Activated T-helper 17 cell treated with anti-CD3 and anti-CD28 coated beads, Interleukin-2, amount 50 U/mL, for 72 hours (primary cell): ENCODE data around the gene PTPRN2. TPM values are rescaled to one million over a fixed set of nuclear protein-coding genes. Genes with fewer than 3 reads are reported as not detected.

Source experiments
- ATAC-seq: fragments of 150-1000 bp; cut with Tn5 transposase; replicated peaks from 2 replicates; pipeline ENCODE4 v1.10.0; 2021; ENCODE audit warnings: mild to moderate bottlenecking, moderate library complexity
- H3K27ac Mint-ChIP-seq: one replicate; pipeline ENCODE4 v1.8.0; 2022; ENCODE audit warnings: mixed read lengths
- H3K27me3 Mint-ChIP-seq: one replicate; pipeline ENCODE4 v1.8.0; 2022; ENCODE audit warnings: mixed read lengths
- H3K36me3 Mint-ChIP-seq: one replicate; pipeline ENCODE4 v1.8.0; 2022; ENCODE audit warnings: low read depth, mild to moderate bottlenecking, mixed read lengths
- H3K4me1 Mint-ChIP-seq: one replicate; pipeline ENCODE4 v1.8.0; 2022; ENCODE audit warnings: mixed read lengths
- H3K4me3 Mint-ChIP-seq: one replicate; pipeline ENCODE4 v1.8.0; 2022; ENCODE audit warnings: mild to moderate bottlenecking, mixed read lengths
- H3K9me3 Mint-ChIP-seq: one replicate; pipeline ENCODE4 v1.8.0; 2022; ENCODE audit warnings: mixed read lengths
- total RNA-seq, 2 donors: library from RNA; stranded (reverse); gene quantifications; one replicate each; pipeline ENCODE4 v1.2.3, GENCODE V29; 2022

Gene PTPRN2
- total RNA-seq, 2 donors from 2014 or later = 0.48 to 1.4 TPM

DNA sequence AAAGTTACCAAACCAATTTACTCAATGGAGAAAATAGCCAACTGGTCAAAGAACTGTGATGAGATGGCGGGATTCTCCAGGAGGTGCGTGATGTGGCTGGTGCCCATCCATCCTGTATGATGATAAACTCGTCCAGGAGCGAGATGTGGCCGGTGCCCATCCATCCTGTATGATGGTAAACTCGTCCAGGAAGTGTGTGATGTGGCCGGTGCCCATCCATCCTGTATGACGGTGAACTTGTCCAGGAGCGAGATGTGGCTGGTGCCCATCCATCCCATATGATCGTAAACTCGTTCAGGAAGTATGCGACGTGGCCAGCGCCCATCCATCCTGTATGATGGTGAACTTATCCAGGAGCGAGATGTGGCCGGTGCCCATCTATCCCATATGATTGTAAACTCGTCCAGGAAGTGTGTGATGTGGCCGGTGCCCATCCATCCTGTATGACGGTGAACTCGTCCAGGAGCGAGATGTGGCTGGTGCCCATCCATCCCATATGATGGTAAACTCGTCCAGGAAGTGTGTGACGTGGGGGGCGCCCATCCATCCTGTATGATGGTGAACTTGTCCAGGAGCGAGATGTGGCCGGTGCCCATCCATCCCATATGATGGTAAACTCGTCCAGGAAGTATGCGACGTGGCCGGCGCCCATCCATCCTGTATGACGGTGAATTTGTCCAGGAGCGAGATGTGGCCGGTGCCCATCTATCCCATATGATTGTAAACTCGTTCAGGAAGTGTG is 754.6 kb downstream of the PTPRN2 start:
- Mint-ChIP-seq H3K4me1 (peaks cover 9% of the 10 kb centered on the region), H3K27me3 (peaks cover 4% of the 10 kb centered on the region), H3K36me3 (no peaks in the 10 kb centered on the region), H3K27ac (no peak overlapping the region), H3K4me3 (no peak overlapping the region), H3K9me3 (no peaks in the 10 kb centered on the region)
- ATAC-seq = no peak

DNA sequence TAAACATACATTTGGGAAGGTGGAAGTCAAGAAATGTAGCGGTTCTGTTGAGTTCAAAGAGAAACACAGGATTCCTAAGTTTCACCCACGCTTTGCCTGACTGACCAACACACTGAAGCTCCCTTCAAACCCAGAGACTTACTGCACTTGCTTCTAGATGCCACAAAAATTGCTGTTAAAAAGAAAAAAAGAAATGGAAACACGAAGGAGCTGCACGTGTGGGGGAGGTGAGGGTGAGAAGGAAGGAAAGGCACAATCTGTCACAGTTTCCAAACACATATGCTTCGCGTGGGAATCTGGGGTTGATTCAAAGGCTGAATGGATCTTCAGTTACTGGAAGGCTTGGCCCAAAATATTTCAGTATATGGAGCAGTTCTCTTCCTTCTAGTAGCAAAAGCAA is 755.2 kb downstream of the PTPRN2 start:
- no peak for ATAC-seq
- Mint-ChIP-seq H3K4me1 (peaks cover 9% of the 10 kb centered on the region), H3K4me3 (no peak overlapping the region), H3K9me3 (no peaks in the 10 kb centered on the region), H3K27me3 (peaks cover 4% of the 10 kb centered on the region), H3K36me3 (no peaks in the 10 kb centered on the region), H3K27ac (no peak overlapping the region)

DNA sequence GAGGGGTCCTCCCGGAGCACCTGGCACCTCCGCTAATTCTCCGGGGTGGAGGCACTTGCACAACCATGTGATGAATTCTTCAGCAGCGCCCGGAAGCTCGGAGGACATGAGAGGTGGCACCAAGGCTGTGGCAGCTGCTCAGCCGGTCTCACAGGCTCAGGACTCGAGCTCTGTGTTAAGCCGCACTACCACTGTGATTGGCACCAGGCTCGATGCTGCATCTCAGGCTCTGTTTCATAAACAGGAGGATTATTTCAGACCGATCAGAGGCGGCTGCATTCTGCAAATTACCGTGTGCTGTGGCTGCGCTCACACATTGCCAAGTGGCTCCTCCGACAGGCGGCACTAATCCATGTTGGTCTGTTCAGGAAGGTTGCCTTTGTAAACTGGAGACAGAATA is 755.6 kb downstream of the PTPRN2 start:
- peaks cover 9% of the 10 kb centered on the region for H3K4me1 Mint-ChIP-seq
- no peak overlapping the region for H3K4me3 Mint-ChIP-seq
- no peak for ATAC-seq
- peaks cover 4% of the 10 kb centered on the region for H3K27me3 Mint-ChIP-seq
- H3K9me3 Mint-ChIP-seq = no peaks in the 10 kb centered on the region
- H3K36me3 Mint-ChIP-seq = no peaks in the 10 kb centered on the region
- no peak overlapping the region for H3K27ac Mint-ChIP-seq

DNA sequence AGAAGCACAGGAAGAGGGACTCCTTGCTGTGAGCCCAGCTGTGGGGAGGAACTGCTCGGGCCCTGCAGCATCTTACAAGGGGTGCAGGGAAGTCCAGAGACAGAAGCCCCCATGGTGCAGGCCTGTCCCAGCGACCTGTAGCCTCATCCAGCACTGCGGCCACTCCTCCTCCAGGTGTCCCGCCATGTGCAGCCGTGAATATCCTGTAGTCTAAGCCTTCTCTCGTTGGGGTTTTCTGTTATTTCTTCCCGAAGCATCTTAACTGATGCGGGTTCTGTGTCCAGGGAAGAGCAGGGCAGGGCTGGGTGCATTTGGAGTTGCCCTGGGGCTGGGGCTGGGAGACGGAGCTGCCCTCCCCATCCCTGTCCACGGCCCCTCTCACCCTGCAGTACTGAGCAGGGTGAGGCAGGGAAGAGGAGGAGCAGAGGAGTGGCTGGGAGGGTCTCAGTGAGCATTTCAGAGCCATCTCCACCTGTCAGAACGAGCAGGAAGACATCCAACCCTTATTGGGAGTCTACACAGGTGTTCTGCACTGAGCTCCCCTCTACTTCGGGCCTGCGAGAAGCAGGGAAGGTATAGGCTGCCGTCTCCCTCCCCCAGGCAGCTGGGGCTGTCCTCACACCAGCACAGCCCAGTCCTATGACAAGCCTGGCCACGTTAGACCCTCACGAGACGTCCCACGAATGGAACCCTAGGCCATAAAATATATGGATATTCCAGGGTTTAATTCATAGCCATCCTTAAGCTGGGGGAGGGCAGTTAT is 756.3 kb downstream of the PTPRN2 start:
- no peaks in the 10 kb centered on the region for H3K9me3 Mint-ChIP-seq
- H3K27ac Mint-ChIP-seq = no peak overlapping the region
- H3K4me3 Mint-ChIP-seq = no peak overlapping the region
- peaks cover 4% of the 10 kb centered on the region for H3K27me3 Mint-ChIP-seq
- H3K4me1 Mint-ChIP-seq = peaks cover 9% of the 10 kb centered on the region
- no peaks in the 10 kb centered on the region for H3K36me3 Mint-ChIP-seq
- ATAC-seq = no peak

DNA sequence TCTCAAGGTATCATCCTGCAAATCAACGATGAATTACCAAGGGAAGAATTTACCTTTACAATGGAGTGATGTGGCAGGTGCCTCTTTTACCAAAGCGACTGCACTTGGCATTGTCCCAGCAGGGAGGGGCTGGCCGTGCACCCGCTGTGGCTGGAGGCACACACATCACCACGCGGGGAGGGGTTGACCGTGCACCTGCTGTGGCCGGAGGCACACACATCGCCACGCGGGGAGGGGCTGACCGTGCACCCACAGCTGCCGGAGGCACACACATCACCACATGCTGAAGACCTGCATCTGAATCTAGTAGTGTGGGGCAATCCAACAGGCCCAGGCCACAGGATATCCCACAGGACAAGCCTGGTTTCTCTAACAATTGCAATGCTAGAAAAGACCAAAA is 757.3 kb downstream of the PTPRN2 start:
- ATAC-seq = no peak
- Mint-ChIP-seq H3K4me1 (peaks cover 7% of the 10 kb centered on the region), H3K36me3 (no peaks in the 10 kb centered on the region), H3K27me3 (peaks cover 4% of the 10 kb centered on the region), H3K9me3 (no peaks in the 10 kb centered on the region), H3K27ac (no peak overlapping the region), H3K4me3 (no peak overlapping the region)

DNA sequence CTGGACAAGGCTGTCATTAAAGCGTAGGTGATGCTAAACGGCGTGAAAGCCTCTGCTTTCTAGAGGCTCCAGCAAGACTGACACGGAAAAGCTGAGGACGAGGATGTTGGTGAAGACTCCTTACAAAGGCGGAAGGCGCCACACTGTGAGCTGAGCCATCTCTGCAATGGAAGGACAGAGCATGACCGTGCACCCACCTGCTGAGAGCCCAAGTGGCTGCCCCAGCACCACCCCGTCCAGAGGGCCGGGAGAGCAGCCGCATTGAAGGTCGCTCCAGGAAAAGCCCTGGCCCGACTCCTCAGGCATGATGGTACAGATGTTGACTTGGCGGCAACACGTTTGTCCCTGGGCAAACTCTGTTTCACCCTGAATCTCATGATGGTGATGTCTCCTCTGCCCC is 758.1 kb downstream of the PTPRN2 start:
- H3K4me1 Mint-ChIP-seq = peaks cover 4% of the 10 kb centered on the region
- no peaks in the 10 kb centered on the region for H3K9me3 Mint-ChIP-seq
- no peaks in the 10 kb centered on the region for H3K36me3 Mint-ChIP-seq
- peaks cover 4% of the 10 kb centered on the region for H3K27me3 Mint-ChIP-seq
- no peak overlapping the region for H3K4me3 Mint-ChIP-seq
- ATAC-seq = no peak
- no peak overlapping the region for H3K27ac Mint-ChIP-seq

DNA sequence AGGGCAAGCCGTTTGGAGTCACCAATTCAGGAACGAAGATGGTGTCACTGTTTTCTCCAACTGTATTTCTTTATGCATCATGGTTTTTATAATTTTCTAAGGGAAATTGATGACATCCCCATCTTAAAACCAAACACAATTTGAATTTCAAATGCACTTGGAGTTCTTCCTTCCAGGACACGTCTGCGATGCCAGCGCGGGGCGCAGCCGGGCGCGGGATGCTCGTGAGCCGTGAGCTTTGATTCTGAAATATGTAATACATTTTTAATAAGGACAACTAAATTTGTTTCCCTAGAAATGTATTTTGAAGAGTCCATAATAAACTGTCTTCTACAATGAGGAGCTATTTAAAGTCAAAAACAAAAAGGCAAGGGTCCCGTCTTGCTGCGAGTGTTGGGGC is 758.7 kb downstream of the PTPRN2 start:
- Mint-ChIP-seq H3K4me1 (peaks cover 4% of the 10 kb centered on the region), H3K36me3 (no peaks in the 10 kb centered on the region), H3K4me3 (no peak overlapping the region), H3K9me3 (no peaks in the 10 kb centered on the region), H3K27ac (no peak overlapping the region), H3K27me3 (peaks cover 4% of the 10 kb centered on the region)
- no peak for ATAC-seq

DNA sequence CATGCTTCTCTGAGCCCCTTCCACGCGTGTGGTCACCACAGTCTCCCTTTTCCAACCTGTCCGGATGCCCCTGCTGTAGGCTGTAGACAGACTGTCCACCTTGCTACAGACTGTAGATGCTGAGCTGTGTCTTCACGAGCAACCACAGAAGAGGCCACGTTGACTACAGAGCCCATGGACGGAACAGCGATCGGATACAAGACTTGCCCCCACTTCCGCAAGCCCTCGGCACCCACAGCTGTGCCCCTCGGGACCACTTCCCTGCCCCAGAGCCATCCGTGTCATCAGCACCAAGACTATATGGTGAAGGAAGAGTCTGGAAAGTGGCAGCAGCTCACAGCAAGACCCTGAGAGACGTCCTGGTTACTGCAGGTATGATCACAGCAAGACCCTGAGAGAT is 759.4 kb downstream of the PTPRN2 start:
- no peak for ATAC-seq
- no peaks in the 10 kb centered on the region for H3K9me3 Mint-ChIP-seq
- no peak overlapping the region for H3K27ac Mint-ChIP-seq
- H3K4me1 Mint-ChIP-seq = peaks cover 4% of the 10 kb centered on the region
- no peaks in the 10 kb centered on the region for H3K36me3 Mint-ChIP-seq
- no peak overlapping the region for H3K4me3 Mint-ChIP-seq
- peaks cover 4% of the 10 kb centered on the region for H3K27me3 Mint-ChIP-seq

DNA sequence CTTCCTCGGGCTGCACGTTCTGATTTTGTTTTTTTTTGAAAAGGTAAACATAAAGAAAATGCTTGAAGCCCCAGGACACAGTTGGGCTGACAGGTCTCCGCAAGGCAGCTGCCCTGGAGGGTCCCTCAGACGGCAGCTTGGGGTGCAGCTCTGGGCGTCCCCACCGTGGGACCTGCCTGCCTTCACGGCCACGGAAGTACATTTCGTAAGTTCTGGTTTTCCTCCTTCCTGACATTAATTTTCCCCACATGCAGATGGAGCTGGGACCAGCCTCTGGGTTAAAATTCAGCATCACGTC is 759.8 kb downstream of the PTPRN2 start:
- no peaks in the 10 kb centered on the region for H3K9me3 Mint-ChIP-seq
- H3K36me3 Mint-ChIP-seq = no peaks in the 10 kb centered on the region
- no peak overlapping the region for H3K27ac Mint-ChIP-seq
- H3K4me1 Mint-ChIP-seq = peaks cover 4% of the 10 kb centered on the region
- no peak for ATAC-seq
- H3K27me3 Mint-ChIP-seq = peaks cover 4% of the 10 kb centered on the region
- H3K4me3 Mint-ChIP-seq = no peak overlapping the region

DNA sequence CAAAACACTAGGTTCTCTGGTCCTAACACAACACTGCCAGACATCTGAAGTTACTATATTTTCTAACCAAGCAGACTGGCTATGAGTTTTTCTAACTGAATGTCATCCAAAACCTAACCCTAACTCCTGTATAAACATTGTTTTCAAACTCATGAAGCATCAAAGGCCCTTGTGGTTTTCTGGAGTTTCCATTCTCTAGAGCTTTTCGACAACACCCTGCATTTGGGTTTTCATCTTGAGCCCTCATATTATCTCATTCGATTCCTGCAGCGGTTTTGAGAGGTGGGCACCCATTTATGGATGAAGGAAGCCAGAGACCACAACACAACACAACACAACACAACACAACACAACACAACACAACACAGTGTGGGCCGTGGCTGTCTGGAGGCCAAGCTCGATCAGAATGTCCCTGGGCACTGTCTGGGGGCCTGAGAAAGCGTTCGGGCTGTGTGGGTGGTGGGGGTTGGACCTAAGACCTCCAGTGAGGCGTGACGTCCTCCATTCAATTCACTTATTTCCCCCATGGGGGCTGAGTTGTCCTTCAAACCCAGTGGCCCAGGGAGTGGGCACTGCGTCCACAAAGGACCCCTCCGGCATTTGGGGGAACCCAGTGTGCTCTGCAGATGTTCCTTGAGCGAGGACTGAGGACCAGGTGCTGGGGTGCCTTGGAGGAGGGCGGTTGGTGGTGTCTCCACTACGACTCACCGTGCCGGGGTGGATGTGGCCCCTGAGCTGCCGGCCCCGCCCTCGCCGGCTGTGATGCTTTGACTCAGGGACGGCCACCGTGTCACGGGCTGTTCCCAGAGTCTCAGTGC is 760.4 kb downstream of the PTPRN2 start:
- no peaks in the 10 kb centered on the region for H3K9me3 Mint-ChIP-seq
- H3K4me3 Mint-ChIP-seq = peak overlapping the region; percentile 24
- peak; percentile 53 for ATAC-seq

DNA sequence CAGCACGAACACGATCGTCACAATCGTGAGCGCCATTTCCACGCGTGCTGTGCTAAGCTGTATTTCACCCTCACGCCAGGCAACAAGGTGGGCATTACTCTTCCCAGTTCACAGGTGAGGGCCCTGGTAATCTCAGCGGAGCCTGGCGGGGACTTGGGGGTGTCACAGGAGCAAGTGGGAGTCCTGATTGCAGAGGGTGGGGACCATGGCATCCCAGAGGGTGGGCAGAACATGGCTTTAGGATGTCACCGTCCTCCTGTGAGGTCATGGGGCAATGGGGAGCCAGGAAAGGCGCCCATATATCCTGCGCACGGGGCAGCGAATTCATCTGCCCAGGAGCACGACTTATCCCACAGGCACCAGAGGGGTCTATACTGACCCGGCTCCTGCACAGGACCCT is 761.1 kb downstream of the PTPRN2 start:
- no peaks in the 10 kb centered on the region for H3K4me1 Mint-ChIP-seq
- no peak overlapping the region for H3K4me3 Mint-ChIP-seq
- no peak for ATAC-seq
- H3K9me3 Mint-ChIP-seq = no peaks in the 10 kb centered on the region
- no peaks in the 10 kb centered on the region for H3K27me3 Mint-ChIP-seq
- no peak overlapping the region for H3K27ac Mint-ChIP-seq
- H3K36me3 Mint-ChIP-seq = no peaks in the 10 kb centered on the region

More for the DNA sequence above, 760.4 kb downstream of the PTPRN2 start:
- Mint-ChIP-seq H3K27ac (no peak overlapping the region), H3K36me3 (no peaks in the 10 kb centered on the region), H3K27me3 (peaks cover under 1% of the 10 kb centered on the region), H3K4me1 (peaks cover 1% of the 10 kb centered on the region)

DNA sequence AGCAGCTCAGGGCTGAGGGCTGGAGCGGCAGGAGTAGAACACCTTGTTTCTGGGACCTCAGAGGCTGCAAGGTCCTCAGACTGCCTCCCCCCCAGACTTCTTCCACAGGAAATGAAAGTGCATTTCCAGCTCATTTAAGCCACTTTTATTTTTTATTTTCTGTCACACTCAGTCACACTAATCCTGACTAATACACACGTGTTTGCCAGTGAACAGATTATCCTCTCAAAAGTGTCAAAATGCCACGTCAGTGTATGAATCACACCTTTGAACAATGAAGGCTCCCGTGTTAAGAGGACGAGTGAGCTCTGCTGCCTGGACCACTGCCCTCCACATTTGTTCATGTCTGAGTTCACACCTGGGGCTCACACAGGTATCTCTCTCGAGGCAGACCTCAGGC is 762.3 kb downstream of the PTPRN2 start:
- peak; percentile 80 for ATAC-seq
- Mint-ChIP-seq H3K27me3 (no peaks in the 10 kb centered on the region), H3K4me3 (peak overlapping the region; percentile 19), H3K36me3 (no peaks in the 10 kb centered on the region), H3K9me3 (no peaks in the 10 kb centered on the region), H3K4me1 (no peaks in the 10 kb centered on the region), H3K27ac (no peak overlapping the region)

DNA sequence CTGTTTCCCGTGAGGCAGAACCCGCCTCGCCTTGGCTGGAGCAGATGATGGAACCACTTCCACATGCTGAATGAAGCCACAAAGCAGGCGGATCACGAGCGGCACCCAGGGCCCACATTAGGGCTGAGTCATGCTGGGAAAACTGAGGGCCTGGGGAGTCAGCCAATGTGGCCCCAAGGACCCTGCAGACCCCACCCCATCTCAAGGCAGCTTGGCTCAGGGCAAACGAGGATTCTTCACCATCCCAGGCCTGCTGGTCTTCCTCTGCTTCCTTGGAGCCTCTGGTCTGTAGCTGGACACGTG is 762.9 kb downstream of the PTPRN2 start:
- Mint-ChIP-seq H3K4me1 (no peaks in the 10 kb centered on the region), H3K27me3 (no peaks in the 10 kb centered on the region), H3K36me3 (no peaks in the 10 kb centered on the region), H3K4me3 (no peak overlapping the region), H3K9me3 (no peaks in the 10 kb centered on the region), H3K27ac (no peak overlapping the region)
- ATAC-seq = no peak

DNA sequence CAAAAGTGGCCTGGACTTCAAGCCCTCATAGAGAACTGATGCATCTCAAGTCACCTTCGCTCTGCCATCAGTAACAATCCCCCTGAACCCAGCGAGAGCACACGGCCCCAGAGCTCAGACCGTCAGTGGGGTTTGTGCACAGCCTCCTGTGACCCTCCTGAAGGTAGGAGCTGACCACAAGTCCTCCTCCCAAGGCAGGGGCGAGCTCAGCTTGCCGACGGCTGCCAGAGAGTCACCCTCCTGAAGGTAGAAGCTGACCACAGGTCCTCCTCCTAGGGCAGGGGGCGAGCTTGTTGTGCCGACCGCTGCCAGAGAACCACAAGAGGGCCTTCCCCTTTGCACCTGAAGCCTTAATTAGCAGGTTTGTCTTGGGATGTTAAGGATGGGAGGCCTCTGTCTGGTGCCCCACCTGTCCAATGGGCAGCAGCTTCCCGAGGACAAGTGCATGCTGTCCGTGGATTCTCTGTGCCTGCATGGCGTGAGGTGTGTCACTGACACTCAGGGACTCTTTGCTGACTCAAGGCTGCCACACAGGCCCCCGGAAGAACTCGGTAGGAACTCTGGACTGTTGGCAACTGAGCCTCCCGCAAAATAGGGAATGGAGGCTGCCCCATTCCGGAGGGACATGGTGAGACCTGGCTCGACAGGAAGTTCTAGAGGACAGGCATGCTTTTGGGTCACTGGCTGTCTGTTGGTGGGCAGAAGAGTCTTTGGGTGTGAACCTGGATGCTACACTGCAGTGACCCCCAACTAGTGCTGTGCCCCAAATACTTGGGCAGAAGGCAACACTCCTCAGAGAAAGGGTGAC is 763.4 kb downstream of the PTPRN2 start:
- H3K27ac Mint-ChIP-seq = no peak overlapping the region
- H3K4me3 Mint-ChIP-seq = no peak overlapping the region
- no peaks in the 10 kb centered on the region for H3K9me3 Mint-ChIP-seq
- no peaks in the 10 kb centered on the region for H3K4me1 Mint-ChIP-seq
- no peaks in the 10 kb centered on the region for H3K27me3 Mint-ChIP-seq
- ATAC-seq = no peak
- no peaks in the 10 kb centered on the region for H3K36me3 Mint-ChIP-seq
